IMR-90 (cell line): ENCODE measurements around the gene COL6A6. TPM values are rescaled to one million over a fixed set of nuclear protein-coding genes. Genes with fewer than 3 reads are reported as not detected.

ENCODE experiments used
- ATAC-seq: fragments of 200-7000 bp; cut with Tn5 transposase; 2 replicates; pipeline ENCODE4 v1.9.1; 2020; ENCODE audit warnings: low read depth, mild to moderate bottlenecking, moderate library complexity
- BruUV-seq: library from RNA; stranded (reverse); fragments of 400-500 nt; replicated peaks from 2 replicates; lab custom pipeline; 2021; lab: Mats Ljungman, UMichigan
- CTCF ChIA-PET: fragments of 300-600 bp; formaldehyde crosslinking; extraction: SDS; loops from one replicate; lab custom pipeline; 2021; ENCODE audit warnings: antibody characterized with exemption; lab: Yijun Ruan, JAX
- POLR2A ChIA-PET: fragments of 300-600 bp; sonication (Branson Sonifier 250); formaldehyde crosslinking; loops from one replicate; lab custom pipeline; 2022; ENCODE audit warnings: antibody characterized with exemption; ENCODE audit not compliant: unreplicated experiment; lab: Charles Lee
- DNase-seq: peaks from one replicate; pipeline ENCODE4 v3.0.0; 2013
- H2AFZ ChIP-seq: replicated peaks from 2 replicates; pipeline ENCODE3; 2013; ENCODE audit warnings: low read length, mild to moderate bottlenecking; ENCODE audit not compliant: poor library complexity
- H2AK5ac ChIP-seq: 2 replicates; pipeline ENCODE4 v1.6.1; 2013; ENCODE audit warnings: low read depth, low read length, inconsistent platforms
- H2AK9ac ChIP-seq: replicated peaks from 2 replicates; pipeline ENCODE3; 2013; ENCODE audit warnings: mild to moderate bottlenecking, low read depth, low read length, moderate library complexity; ENCODE audit not compliant: poor library complexity
- H2BK120ac ChIP-seq: 2 replicates; pipeline ENCODE4 v1.6.1; 2013; ENCODE audit warnings: low read depth, low read length, inconsistent platforms
- H2BK15ac ChIP-seq: 3 replicates; pipeline ENCODE4 v1.6.1; 2013; ENCODE audit warnings: low read depth, low read length, inconsistent platforms
- H2BK20ac ChIP-seq: 2 replicates; pipeline ENCODE4 v1.6.1; 2013; ENCODE audit warnings: low read depth, mild to moderate bottlenecking, inconsistent platforms, low read length, moderate library complexity
- H2BK5ac ChIP-seq: 2 replicates; pipeline ENCODE4 v1.6.1; 2013; ENCODE audit warnings: mild to moderate bottlenecking, low read depth, low read length, inconsistent platforms; ENCODE audit not compliant: poor library complexity, severe bottlenecking
- H3K14ac ChIP-seq: replicated peaks from 2 replicates; pipeline ENCODE4 v1.6.1; 2013; ENCODE audit warnings: low read depth, low read length, inconsistent platforms
- H3K18ac ChIP-seq: 2 replicates; pipeline ENCODE4 v1.6.1; 2013; ENCODE audit warnings: low read depth, low read length, control low read depth
- H3K23ac ChIP-seq: 2 replicates; pipeline ENCODE4 v1.6.1; 2013; ENCODE audit warnings: low read depth, low read length, inconsistent platforms
- H3K27ac ChIP-seq: 2 replicates; pipeline ENCODE4 v1.5.1; 2013; ENCODE audit warnings: mild to moderate bottlenecking, control low read depth, low read length; ENCODE audit not compliant: insufficient read depth
- H3K27me3 ChIP-seq: 2 replicates; pipeline ENCODE4 v1.6.1; 2013; ENCODE audit warnings: low read length; ENCODE audit not compliant: control insufficient read depth, insufficient read depth
- H3K36me3 ChIP-seq: 2 replicates; pipeline ENCODE4 v1.6.1; 2013; ENCODE audit warnings: low read length, mixed read lengths; ENCODE audit not compliant: control insufficient read depth, insufficient read depth
- H3K4ac ChIP-seq: 2 replicates; pipeline ENCODE4 v1.6.1; 2013; ENCODE audit warnings: low read depth, low read length, inconsistent platforms
- H3K4me1 ChIP-seq: 2 replicates; pipeline ENCODE4 v1.6.1; 2013; ENCODE audit warnings: low read length, mixed read lengths; ENCODE audit not compliant: control insufficient read depth, insufficient read depth
- H3K4me2 ChIP-seq: 2 replicates; pipeline ENCODE4 v1.6.1; 2013; ENCODE audit warnings: low read depth, mild to moderate bottlenecking, control low read depth, low read length, moderate library complexity
- H3K4me3 ChIP-seq: 2 replicates; pipeline ENCODE4 v1.5.1; 2013; ENCODE audit warnings: low read depth, mild to moderate bottlenecking, control low read depth, low read length, moderate library complexity; ENCODE audit not compliant: insufficient read depth
- H3K56ac ChIP-seq: 2 replicates; pipeline ENCODE4 v1.6.1; 2013; ENCODE audit warnings: low read length, inconsistent platforms; ENCODE audit not compliant: insufficient read depth; ENCODE audit errors: extremely low read depth
- H3K79me1 ChIP-seq, 2 experiments: 2 replicates each; pipeline ENCODE4 v1.6.1; 2013; ENCODE audit warnings: low read length in 2 of 2, inconsistent platforms in 1 of 2, low read depth in 1 of 2
- H3K9ac ChIP-seq: 2 replicates; pipeline ENCODE4 v1.6.1; 2013; ENCODE audit warnings: low read depth, low read length, control low read depth
- H3K9me1 ChIP-seq: 2 replicates; pipeline ENCODE4 v1.6.1; 2013; ENCODE audit warnings: low read length, inconsistent platforms; ENCODE audit not compliant: insufficient read depth
- H3K9me3 ChIP-seq: 2 replicates; pipeline ENCODE4 v1.6.1; 2013; ENCODE audit warnings: low read length; ENCODE audit not compliant: control insufficient read depth, insufficient read depth
- H4K20me1 ChIP-seq: 2 replicates; pipeline ENCODE4 v1.6.1; 2013; ENCODE audit warnings: low read length, inconsistent platforms; ENCODE audit not compliant: insufficient read depth
- H4K5ac ChIP-seq: 2 replicates; pipeline ENCODE4 v1.6.1; 2013; ENCODE audit warnings: mild to moderate bottlenecking, low read depth, low read length, control low read depth
- H4K8ac ChIP-seq, 2 experiments: 2 replicates each; pipeline ENCODE4 v1.6.1; 2013; ENCODE audit warnings: low read depth in 2 of 2, low read length in 2 of 2, control low read depth in 1 of 2, inconsistent platforms in 1 of 2
- H4K91ac ChIP-seq: 2 replicates; pipeline ENCODE4 v1.6.1; 2013; ENCODE audit warnings: low read depth, low read length, inconsistent platforms; ENCODE audit not compliant: insufficient read depth
- BHLHE40 ChIP-seq: fragments of 150-350 bp; IDR thresholded peaks from 2 replicates; pipeline ENCODE4 v1.6.1; 2016; ENCODE audit warnings: mild to moderate bottlenecking, low read depth, low read length
- CEBPB ChIP-seq: IDR thresholded peaks from 2 replicates; pipeline ENCODE4 v1.6.1; 2012; ENCODE audit warnings: low read depth, low read length, improper control_type of control experiment
- CHD1 ChIP-seq: IDR thresholded peaks from 2 replicates; pipeline ENCODE4 v1.6.1; 2012; ENCODE audit warnings: low read depth, low read length, improper control_type of control experiment
- ELK1 ChIP-seq: fragments of 150-350 bp; IDR thresholded peaks from 2 replicates; pipeline ENCODE4 v1.6.1; 2016; ENCODE audit warnings: low read depth, mild to moderate bottlenecking, low read length, moderate library complexity, borderline replicate concordance
- FOS ChIP-seq: fragments of 150-350 bp; IDR thresholded peaks from 2 replicates; pipeline ENCODE4 v1.6.1; 2016; ENCODE audit warnings: low read depth, low read length
- MAFK ChIP-seq: IDR thresholded peaks from 2 replicates; pipeline ENCODE4 v1.6.1; 2012; ENCODE audit warnings: low read depth, low read length, improper control_type of control experiment
- MXI1 ChIP-seq: IDR thresholded peaks from 2 replicates; pipeline ENCODE4 v1.6.1; 2012; ENCODE audit warnings: low read depth, mild to moderate bottlenecking, low read length, moderate library complexity, borderline replicate concordance
- NFE2L2 ChIP-seq: fragments of 150-350 bp; IDR thresholded peaks from 2 replicates; pipeline ENCODE4 v1.6.1; 2016; ENCODE audit warnings: low read depth, mild to moderate bottlenecking, low read length
- POLR2A ChIP-seq: IDR thresholded peaks from 2 replicates; pipeline ENCODE4 v1.6.1; 2012; ENCODE audit warnings: mild to moderate bottlenecking, low read depth, low read length
- RAD21 ChIP-seq: IDR thresholded peaks from 2 replicates; pipeline ENCODE4 v1.6.1; 2012; ENCODE audit warnings: low read length, improper control_type of control experiment
- SMC3 ChIP-seq: fragments of 150-350 bp; IDR thresholded peaks from 2 replicates; pipeline ENCODE4 v1.6.1; 2016; ENCODE audit warnings: low read depth, mild to moderate bottlenecking, antibody characterized with exemption, low read length, moderate library complexity
- WGBS, 2 experiments: methylation state at CpG; one replicate each; pipeline versions ENCODE4 v1.1.5 to v1.1.7; 2013; ENCODE audit warnings: missing lambda C conversion rate in 2 of 2; ENCODE audit not compliant: insufficient read length in 1 of 2; ENCODE audit errors: extremely low coverage in 2 of 2; 5-methylcytosine and 5-hydroxymethylcytosine counted together
- dilution Hi-C: fragments of 300-500 bp; cut with HindIII; formaldehyde crosslinking; loops from one replicate; pipeline ENCODE4 v1.14.3; 2018; ENCODE audit warnings: low sequenced_read_pairs; ENCODE audit not compliant: unreplicated experiment
- in situ Hi-C: fragments of 300-500 bp; cut with MboI; formaldehyde crosslinking; loops from 3 replicates; pipeline ENCODE4 v1.14.3; 2019; ENCODE audit warnings: low sequenced_read_pairs, inconsistent platforms, mixed read lengths
- intact Hi-C: fragments of 100-400 bp; cut with micrococcal nuclease; formaldehyde crosslinking; loops from 2 replicates; pipeline ENCODE4 v1.10.0; 2022
- polyA plus RNA-seq, 3 experiments: library from polyadenylated mRNA; depleted of rRNA; stranded (reverse); fragments of >200 nt; gene quantifications; 2 replicates each; pipeline ENCODE4 v1.2.3, GENCODE V29; 2012; ENCODE audit warnings: low replicate concordance in 1 of 3
- total RNA-seq: library from RNA; depleted of rRNA; stranded (reverse); fragments of >200 nt; gene quantifications from 2 replicates; pipeline ENCODE4 v1.2.3, GENCODE V29; 2012
- TF ChIP-seq, protein P1 (sequence below): conservative IDR thresholded peaks from 2 replicates; pipeline ENCODE4 v1.5.1; 2012; ENCODE audit warnings: mild to moderate bottlenecking, low read depth, low read length, improper control_type of control experiment

Gene COL6A6
- total and polyA plus RNA-seq, 2 of the 4 experiments (the other 2 are of a cell fraction) = not detected

DNA sequence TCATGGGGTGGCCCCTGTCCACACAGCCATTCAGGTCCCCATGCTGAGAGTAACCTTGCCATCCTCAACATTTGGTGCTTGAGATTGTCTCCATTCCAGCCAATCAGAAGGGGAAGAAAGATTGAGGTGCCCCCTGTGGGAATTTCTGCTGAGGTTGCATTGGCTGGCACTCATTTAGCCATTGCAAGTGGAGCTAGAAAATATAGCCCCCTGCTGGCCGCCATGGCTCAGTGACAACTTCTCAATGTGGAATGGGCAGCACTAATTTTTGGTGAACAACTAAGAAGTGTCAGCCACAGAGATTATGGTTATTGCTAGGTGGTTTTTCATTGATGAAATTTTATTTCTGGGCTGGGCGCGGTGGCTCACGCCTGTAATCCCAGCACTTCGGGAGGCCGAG, 22.0 kb downstream of the COL6A6 start:
- Histone ChIP-seq H3K23ac (no peak overlapping the region), H3K9me3 (no peaks in the 10 kb centered on the region), H3K79me1 (no peaks in the 10 kb centered on the region), H4K8ac (no peak overlapping the region), H3K9me1 (no peaks in the 10 kb centered on the region), H3K4me3 (no peak overlapping the region), H2AFZ (no peak overlapping the region), H2BK5ac (no peak overlapping the region), H2AK9ac (no peak overlapping the region), H2BK20ac (no peak overlapping the region), H3K14ac (no peak overlapping the region), H3K4me1 (no peaks in the 10 kb centered on the region), H3K18ac (no peak overlapping the region), H3K4ac (no peak overlapping the region), H2BK15ac (no peak overlapping the region), H2BK120ac (no peak overlapping the region), H3K27ac (no peak overlapping the region), H2AK5ac (no peak overlapping the region), H4K5ac (no peak overlapping the region), H3K36me3 (no peaks in the 10 kb centered on the region), H3K9ac (no peak overlapping the region), H4K91ac (no peak overlapping the region), H3K4me2 (no peak overlapping the region), H3K56ac (no peak overlapping the region), H4K20me1 (no peaks in the 10 kb centered on the region), H3K27me3 (no peaks in the 10 kb centered on the region)
- WGBS, 2 experiments = 17% methylated on average over 1 of the region's 6 CpGs; no CpG with 5 or more reads in 1 of the 2 experiments
- dilution Hi-C loops = no loop called here
- ATAC-seq (peak; percentile 72; the same call in 1 of the 2 replicates), DNase-seq (peak; percentile 17)
- ChIA-PET CTCF (interaction anchor here (1.0 to 1.7 kb wide), 3 partner anchors 12 to 21 kb away, joined by 3 to 6 read pairs (median 6); no protein-coding TSS in a partner anchor), POLR2A (no interaction called here)
- in situ Hi-C loops = no loop called here
- TF ChIP-seq RAD21 (0 out of 2 replicates have a peak, but pooled peaks have one; percentile 33), ELK1 (no peak), MXI1 (no peak), CHD1 (no peak), SMC3 (peak; percentile 26; the same call in 1 of the 2 replicates), CEBPB (no peak), BHLHE40 (no peak), MAFK (peak; percentile 83), POLR2A (no peak), NFE2L2 (no peak), FOS (no peak)
- TF ChIP-seq, protein P1, sequence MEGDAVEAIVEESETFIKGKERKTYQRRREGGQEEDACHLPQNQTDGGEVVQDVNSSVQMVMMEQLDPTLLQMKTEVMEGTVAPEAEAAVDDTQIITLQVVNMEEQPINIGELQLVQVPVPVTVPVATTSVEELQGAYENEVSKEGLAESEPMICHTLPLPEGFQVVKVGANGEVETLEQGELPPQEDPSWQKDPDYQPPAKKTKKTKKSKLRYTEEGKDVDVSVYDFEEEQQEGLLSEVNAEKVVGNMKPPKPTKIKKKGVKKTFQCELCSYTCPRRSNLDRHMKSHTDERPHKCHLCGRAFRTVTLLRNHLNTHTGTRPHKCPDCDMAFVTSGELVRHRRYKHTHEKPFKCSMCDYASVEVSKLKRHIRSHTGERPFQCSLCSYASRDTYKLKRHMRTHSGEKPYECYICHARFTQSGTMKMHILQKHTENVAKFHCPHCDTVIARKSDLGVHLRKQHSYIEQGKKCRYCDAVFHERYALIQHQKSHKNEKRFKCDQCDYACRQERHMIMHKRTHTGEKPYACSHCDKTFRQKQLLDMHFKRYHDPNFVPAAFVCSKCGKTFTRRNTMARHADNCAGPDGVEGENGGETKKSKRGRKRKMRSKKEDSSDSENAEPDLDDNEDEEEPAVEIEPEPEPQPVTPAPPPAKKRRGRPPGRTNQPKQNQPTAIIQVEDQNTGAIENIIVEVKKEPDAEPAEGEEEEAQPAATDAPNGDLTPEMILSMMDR = peak; percentile 49
- BruUV-seq = no TSS peak
- intact Hi-C loops = loop anchor here (1.0 kb wide), 1 partner anchor 263 kb away; no protein-coding TSS in a partner anchor
